Skeletal muscle satellite cell (primary cell): ENCODE data around the gene CRIM1.
"Not testable (repeated sequence)": the region's sequence is repeated elsewhere in the genome, so short reads cannot be mapped to it uniquely, and the experiment has no call there.

Source experiments
- H3K27me3 ChIP-seq: 2 replicates; pipeline ENCODE4 v1.7.0; 2013; ENCODE audit warnings: low read length; ENCODE audit not compliant: control insufficient read depth, insufficient read depth
- H3K36me3 ChIP-seq: 2 replicates; pipeline ENCODE4 v1.7.0; 2013; ENCODE audit warnings: mild to moderate bottlenecking, control low read depth, low read length; ENCODE audit not compliant: insufficient read depth
- H3K4me1 ChIP-seq: 2 replicates; pipeline ENCODE4 v1.7.0; 2013; ENCODE audit warnings: low read length; ENCODE audit not compliant: control insufficient read depth, insufficient read depth
- H3K4me2 ChIP-seq: 2 replicates; pipeline ENCODE4 v1.7.0; 2013; ENCODE audit warnings: mild to moderate bottlenecking, low read length
- H3K4me3 ChIP-seq: 2 replicates; pipeline ENCODE4 v1.7.0; 2013; ENCODE audit warnings: low read length
- H3K9ac ChIP-seq: 2 replicates; pipeline ENCODE4 v1.7.0; 2013; ENCODE audit warnings: mild to moderate bottlenecking, low read depth, low read length, moderate library complexity
- H3K9me3 ChIP-seq: replicated peaks from 2 replicates; pipeline ENCODE4 v1.7.0; 2013; ENCODE audit warnings: mild to moderate bottlenecking, control low read depth, low read length

Gene CRIM1

DNA sequence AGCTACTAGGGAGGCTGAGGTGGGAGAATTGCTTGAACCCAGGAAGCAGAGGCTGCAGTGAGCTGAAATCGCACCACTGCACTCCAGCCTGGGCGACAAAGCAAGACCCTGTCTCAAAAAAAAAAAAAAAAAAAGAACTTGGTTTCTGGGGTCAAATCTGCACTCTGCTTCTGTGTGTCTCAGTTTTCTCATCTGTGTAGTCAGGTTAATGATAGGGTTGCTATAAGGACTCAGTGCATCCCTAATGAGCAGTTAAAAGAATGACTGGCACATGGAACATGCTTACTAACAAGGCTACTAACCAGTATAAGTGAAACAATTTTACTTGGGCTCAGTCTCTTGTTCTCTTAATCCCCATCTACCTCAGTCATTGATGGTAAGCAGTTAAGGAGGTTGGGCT is 7.5 kb downstream of the CRIM1 start:
- H3K9me3 ChIP-seq, H3K4me3 ChIP-seq, H3K4me2 ChIP-seq, H3K27me3 ChIP-seq: not testable (repeated sequence)
- Histone ChIP-seq H3K9ac (peak overlapping the region; percentile 60), H3K36me3 (peaks cover 48% of the 10 kb centered on the region), H3K4me1 (peaks cover 72% of the 10 kb centered on the region)

DNA sequence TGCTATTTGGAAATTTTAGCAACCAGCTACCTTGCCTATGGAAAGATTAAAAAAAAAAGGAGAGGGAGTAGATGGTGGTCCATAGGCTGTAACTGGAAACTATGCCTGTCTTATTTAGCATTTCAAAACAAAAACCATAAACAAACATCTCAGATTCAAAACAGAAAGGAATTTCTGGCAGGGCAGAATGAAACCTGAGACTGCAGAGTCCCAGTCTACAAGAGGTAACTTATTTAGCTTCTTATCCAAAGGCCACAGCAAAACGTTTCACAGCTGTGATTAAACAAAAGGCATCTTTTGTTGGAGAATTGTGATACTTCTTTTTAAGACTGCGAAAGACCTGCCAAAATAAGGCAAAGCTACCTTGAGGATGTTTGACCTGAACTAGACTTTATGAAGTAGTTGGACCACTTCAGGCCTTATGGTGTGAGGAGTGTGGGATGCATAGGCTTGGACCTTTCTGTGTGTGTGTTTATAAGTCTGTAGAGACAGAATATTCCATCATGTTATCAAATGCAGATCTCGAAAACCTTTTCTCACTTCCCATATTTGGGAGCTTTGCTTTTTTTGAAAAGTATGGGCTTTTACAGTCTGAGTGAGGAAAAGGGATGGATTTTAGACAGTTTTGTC is 11.0 kb downstream of the CRIM1 start:
- Histone ChIP-seq H3K4me3 (no peak overlapping the region), H3K4me1 (peaks cover 78% of the 10 kb centered on the region), H3K4me2 (peak overlapping the region; percentile 35)

DNA sequence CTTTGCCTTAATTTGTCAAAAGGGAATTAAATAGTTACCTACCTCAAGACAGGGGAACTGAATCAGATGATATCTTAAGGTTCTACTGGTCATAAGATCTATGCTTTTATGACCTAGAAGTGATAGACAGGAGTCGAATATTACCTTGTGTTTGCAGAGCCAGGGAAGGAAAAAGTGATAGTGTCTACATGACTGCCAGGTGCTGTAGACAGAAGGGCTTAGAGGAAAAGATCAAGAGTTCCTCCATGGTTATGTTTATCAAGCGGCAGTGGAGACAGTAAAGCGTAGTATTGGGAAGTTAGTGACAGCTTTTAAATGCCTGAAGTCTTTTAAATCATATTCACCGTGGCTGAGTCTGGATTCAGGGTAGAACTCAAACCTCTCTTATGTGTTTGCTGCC is 11.9 kb downstream of the CRIM1 start:
- peak overlapping the region; percentile 35 for H3K4me2 ChIP-seq
- H3K36me3 ChIP-seq = peaks cover 41% of the 10 kb centered on the region
- no peaks in the 10 kb centered on the region for H3K9me3 ChIP-seq
- peaks cover 78% of the 10 kb centered on the region for H3K4me1 ChIP-seq
- no peak overlapping the region for H3K4me3 ChIP-seq
- H3K9ac ChIP-seq = no peak overlapping the region
- H3K27me3 ChIP-seq = no peaks in the 10 kb centered on the region

More for the DNA sequence above, 11.0 kb downstream of the CRIM1 start:
- H3K9ac ChIP-seq = no peak overlapping the region
- peaks cover 42% of the 10 kb centered on the region for H3K36me3 ChIP-seq
- H3K27me3 ChIP-seq = no peaks in the 10 kb centered on the region
- H3K9me3 ChIP-seq = no peaks in the 10 kb centered on the region

DNA sequence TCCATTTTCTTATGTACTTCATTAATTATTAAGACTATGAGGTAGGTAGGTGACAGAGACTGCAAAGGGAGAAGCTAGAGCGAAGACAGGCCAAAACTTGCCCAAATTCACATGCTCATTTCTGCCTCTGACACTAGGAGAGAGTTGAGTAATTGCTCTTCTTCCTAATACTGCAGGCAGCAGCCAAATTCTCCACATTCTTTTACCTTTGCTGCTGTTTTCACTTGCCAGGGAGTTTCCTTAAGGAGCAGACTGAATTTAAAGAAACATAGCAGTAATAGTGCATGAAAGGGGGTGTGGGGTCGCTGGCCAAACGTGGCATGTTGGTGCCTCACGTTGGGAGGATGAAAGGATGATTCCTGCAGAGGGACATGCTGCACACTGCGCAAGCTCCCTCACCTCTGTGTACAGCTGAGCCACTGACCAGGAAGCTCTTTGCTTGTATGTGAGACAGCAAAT is 12.3 kb downstream of the CRIM1 start:
- Histone ChIP-seq H3K4me2 (peak overlapping the region; percentile 35), H3K36me3 (peaks cover 39% of the 10 kb centered on the region), H3K4me1 (peaks cover 79% of the 10 kb centered on the region), H3K4me3 (no peak overlapping the region), H3K9me3 (no peaks in the 10 kb centered on the region), H3K9ac (no peak overlapping the region), H3K27me3 (no peaks in the 10 kb centered on the region)

DNA sequence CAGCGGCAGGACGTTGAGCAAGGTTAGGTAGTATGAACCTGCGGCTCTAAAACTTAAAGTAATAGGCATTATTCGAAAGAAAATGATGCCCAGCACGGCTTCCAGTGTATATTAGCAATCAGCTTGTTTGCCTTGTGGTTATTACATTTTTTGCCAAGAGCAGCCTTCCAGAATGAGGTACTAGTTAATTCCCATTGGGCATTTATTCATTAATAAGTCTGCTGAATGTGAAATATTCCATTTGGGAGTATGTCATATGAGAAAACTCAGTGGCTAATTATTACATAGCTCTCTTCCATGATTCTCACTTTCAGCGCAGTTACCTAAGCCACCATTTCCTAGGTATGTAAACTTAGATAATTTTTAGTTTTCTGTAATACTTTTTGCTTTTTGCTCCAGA is 12.9 kb downstream of the CRIM1 start:
- H3K9me3 ChIP-seq = no peaks in the 10 kb centered on the region
- H3K27me3 ChIP-seq = no peaks in the 10 kb centered on the region
- H3K4me2 ChIP-seq = peak overlapping the region; percentile 35
- H3K4me3 ChIP-seq = no peak overlapping the region
- peaks cover 81% of the 10 kb centered on the region for H3K4me1 ChIP-seq
- no peak overlapping the region for H3K9ac ChIP-seq
- H3K36me3 ChIP-seq = peaks cover 41% of the 10 kb centered on the region

DNA sequence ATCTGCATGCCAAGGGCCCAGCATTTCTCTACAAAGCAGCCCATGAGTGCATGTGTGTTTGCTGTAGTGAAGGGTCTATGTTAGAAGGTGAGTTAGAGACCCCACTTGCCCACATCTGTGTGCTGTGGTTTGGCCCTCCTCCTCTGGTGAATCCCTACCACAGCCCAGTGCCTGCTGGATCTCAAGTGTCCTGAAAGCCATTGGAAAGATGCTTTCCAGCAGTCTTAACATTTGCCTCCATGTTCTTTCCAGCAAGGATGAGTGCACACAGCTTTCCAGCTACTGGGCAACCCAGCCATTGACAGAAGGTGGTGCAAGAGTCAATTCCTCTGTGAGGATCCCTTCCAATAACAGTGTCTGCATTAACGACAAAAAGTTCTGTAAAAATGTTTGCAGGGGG is 13.6 kb downstream of the CRIM1 start:
- H3K4me3 ChIP-seq = no peak overlapping the region
- H3K9ac ChIP-seq = no peak overlapping the region
- H3K4me1 ChIP-seq = peaks cover 82% of the 10 kb centered on the region

DNA sequence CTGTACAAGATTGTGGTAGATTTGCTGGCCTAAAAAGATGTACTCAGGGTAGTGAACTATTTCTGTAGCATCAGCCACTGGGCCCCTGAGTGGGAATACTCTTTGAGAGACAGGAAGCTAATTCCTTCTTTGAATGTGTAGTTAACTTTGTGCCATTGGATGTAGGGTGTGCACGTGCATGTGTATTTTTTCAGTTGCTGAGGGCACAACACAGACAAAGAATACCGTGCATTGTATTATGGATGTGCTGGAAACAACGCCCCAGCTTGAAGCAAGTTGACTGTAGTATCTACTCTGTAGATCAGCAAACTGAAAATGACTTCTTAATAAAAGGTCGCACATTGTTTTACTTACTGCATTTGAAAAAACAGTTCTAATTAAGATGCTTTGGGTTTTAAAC is 14.1 kb downstream of the CRIM1 start:
- Histone ChIP-seq H3K9ac (no peak overlapping the region), H3K27me3 (no peaks in the 10 kb centered on the region), H3K4me2 (no peak overlapping the region), H3K4me1 (peaks cover 85% of the 10 kb centered on the region), H3K36me3 (peaks cover 42% of the 10 kb centered on the region), H3K9me3 (no peaks in the 10 kb centered on the region), H3K4me3 (no peak overlapping the region)

More for the DNA sequence above, 13.6 kb downstream of the CRIM1 start:
- Histone ChIP-seq H3K27me3 (no peaks in the 10 kb centered on the region), H3K9me3 (no peaks in the 10 kb centered on the region), H3K36me3 (peaks cover 42% of the 10 kb centered on the region), H3K4me2 (no peak overlapping the region)

DNA sequence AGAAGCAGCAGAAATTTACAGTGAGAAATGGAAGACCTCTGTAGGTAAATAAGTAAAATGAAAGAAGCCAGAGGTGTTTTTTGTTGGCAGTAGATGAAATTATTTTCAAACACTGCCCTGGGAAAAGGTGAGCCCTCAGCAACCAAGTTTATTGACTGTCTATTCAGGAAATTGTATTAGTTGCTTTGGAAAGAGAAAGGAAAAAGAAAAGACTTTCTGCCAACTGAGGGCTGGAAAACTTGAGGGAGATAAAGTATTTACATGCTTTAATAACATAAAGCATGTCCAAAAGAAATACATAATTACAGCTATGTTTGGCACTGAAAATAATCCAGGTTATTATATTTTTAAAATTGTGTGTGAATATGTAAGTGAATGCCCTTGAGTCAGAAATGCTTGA is 14.7 kb downstream of the CRIM1 start:
- peaks cover 90% of the 10 kb centered on the region for H3K4me1 ChIP-seq
- H3K9ac ChIP-seq = no peak overlapping the region
- H3K27me3 ChIP-seq = no peaks in the 10 kb centered on the region
- H3K9me3 ChIP-seq = no peaks in the 10 kb centered on the region
- peaks cover 36% of the 10 kb centered on the region for H3K36me3 ChIP-seq
- peak overlapping the region; percentile 53 for H3K4me2 ChIP-seq
- no peak overlapping the region for H3K4me3 ChIP-seq

DNA sequence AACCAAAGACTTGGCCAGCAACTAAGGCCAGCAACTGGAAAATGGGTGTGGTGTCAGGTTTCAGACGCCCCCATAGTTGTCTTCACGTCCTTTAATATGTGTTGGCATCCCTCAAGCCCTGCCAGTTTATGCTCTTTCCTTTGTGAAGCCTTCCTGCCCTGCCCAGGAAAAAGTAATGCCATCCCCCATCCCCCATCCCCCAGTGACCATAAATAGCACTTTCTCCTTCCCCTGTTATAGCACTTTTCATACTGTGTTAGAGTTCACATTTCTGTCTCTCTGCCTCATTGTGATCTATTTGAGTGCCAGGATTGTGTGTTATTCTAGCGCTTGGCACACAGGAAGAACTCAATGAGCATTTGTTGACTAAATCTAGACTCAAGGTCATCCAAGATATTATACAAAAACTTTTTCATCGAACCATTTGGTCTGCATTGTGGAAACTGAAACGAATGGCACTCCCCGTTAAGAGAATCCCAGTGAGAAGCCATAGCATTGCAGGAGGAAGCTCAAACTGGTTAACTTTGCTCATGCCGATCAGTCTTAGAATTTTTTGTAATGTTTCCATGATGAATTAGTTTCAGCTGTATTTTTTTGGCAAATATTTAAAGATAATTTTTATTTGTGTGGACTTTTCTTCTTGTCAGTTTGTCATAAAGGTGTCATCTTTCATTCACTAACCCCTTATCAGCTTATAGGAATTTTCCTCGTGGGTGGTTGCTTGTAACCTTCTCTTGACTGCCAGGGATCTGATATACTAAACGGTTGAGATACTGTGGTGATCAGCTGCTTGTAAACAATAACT is 15.7 kb downstream of the CRIM1 start:
- Histone ChIP-seq H3K9ac (peak overlapping the region; percentile 53), H3K27me3 (no peaks in the 10 kb centered on the region), H3K36me3 (peaks cover 34% of the 10 kb centered on the region), H3K4me2 (peak overlapping the region; percentile 53), H3K4me3 (peak overlapping the region; percentile 14), H3K4me1 (peaks cover 95% of the 10 kb centered on the region), H3K9me3 (no peaks in the 10 kb centered on the region)

DNA sequence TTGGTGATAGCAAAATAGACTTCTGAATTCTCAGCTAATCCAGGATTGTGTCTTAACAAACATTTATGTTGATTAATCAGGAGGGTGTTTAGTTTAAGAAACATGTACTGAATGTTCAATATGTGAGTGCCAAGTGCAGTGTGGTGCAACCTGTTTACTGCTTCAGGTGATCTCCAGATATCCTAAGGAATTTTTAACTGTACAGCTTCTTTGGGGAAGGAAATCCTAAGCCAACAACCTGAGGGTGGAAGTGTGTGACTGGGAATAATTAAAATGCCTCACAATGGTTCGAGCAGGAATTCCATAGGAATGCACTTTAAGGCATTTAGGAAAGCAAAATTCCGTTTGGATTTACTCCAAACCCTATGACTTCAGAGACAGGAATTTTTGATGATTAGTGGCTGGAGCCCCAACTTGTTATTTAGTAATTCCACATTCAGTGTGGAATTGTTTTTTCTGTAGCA is 16.4 kb downstream of the CRIM1 start:
- H3K4me1 ChIP-seq = peaks cover 95% of the 10 kb centered on the region
- peak overlapping the region; percentile 53 for H3K4me2 ChIP-seq
- peaks cover 38% of the 10 kb centered on the region for H3K36me3 ChIP-seq
- no peaks in the 10 kb centered on the region for H3K9me3 ChIP-seq
- no peaks in the 10 kb centered on the region for H3K27me3 ChIP-seq
- H3K4me3 ChIP-seq = peak overlapping the region; percentile 37
- H3K9ac ChIP-seq = peak overlapping the region; percentile 54

DNA sequence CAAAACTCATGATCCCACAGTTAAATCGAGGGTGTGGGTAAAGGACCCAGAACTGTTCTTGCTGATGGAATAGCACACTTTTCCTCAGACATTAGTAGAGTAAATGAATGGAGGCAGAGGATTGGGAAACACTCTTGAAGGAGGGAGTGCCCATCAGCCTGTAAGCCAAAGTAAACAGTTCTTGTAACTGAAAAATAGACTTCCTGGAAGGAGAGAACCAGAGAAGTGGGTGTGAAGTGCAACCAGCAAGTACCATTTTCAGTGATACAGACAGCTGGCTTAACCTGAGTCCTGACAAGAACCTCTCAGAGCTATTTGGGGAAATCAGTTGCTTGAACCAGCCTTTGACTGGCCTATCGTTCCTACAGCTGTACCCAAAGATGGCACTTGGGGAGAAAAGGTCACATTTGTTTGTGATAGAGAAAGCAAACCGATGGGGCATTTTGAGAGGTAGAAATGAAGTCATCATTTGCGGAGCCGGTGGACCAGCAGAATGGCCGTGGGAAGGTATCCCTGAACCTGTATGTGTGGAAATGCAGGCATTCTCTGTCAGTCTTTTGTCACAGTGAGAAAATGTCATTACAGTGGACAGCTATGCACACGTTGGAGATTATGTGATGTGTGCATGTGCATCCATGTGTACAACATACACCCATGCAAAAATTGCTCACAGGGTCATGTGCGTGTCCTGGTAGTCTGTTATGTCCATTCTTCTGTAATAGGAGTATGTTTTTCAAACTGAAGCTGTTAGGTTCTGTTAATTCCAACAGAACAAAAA is 17.8 kb downstream of the CRIM1 start:
- Histone ChIP-seq H3K9ac (peak overlapping the region; percentile 54), H3K4me2 (peak overlapping the region; percentile 53), H3K4me1 (peaks cover 93% of the 10 kb centered on the region), H3K9me3 (no peaks in the 10 kb centered on the region), H3K27me3 (no peaks in the 10 kb centered on the region), H3K36me3 (peaks cover 44% of the 10 kb centered on the region), H3K4me3 (peak overlapping the region; percentile 21)
